Measurements from ENCODE around the gene CHRM1. TPM values are rescaled to one million over a fixed set of nuclear protein-coding genes. Genes with fewer than 3 reads are reported as not detected.
A peak's percentile ranks its signal among the peaks of the same experiment; 100 is the strongest.

Gene CHRM1
- total RNA-seq, 1 donor from 2014 or later: not detected

DNA sequence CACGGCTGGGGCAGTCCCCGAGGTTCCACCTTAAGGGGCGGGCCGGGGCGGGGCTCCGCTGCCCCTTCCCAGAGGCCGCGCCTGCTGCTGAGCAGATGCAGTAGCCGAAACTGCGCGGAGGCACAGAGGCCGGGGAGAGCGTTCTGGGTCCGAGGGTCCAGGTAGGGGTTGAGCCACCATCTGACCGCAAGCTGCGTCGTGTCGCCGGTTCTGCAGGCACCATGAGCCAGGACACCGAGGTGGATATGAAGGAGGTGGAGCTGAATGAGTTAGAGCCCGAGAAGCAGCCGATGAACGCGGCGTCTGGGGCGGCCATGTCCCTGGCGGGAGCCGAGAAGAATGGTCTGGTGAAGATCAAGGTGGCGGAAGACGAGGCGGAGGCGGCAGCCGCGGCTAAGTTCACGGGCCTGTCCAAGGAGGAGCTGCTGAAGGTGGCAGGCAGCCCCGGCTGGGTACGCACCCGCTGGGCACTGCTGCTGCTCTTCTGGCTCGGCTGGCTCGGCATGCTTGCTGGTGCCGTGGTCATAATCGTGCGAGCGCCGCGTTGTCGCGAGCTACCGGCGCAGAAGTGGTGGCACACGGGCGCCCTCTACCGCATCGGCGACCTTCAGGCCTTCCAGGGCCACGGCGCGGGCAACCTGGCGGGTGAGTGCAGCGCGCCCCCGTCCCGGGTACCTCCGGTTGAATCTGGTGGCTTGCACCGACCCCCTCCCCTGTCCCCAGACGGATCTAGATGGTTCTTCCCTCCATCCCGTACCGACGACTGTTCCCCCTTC, 40.2 kb downstream of the CHRM1 start, which contains the start of gene SLC3A2:
TSS of gene SLC3A2 (plus strand) at position 94 of the 776 bp plus-strand sequence. CDS start at position 222, 128 bp downstream.
- H3K27me3 ChIP-seq (ENCODE audit: control insufficient read depth, insufficient read depth, low read length): no peaks in the 10 kb centered on the region
- H3K4me3 ChIP-seq (ENCODE audit: low read depth, low read length): peak within 1 kb of the TSS; percentile 85
- TF ChIP-seq CTCF (IDR thresholded peaks at IDR 0.05; ENCODE audit: insufficient read depth, low read length, severe bottlenecking): peak; percentile 91
- DNase-seq (ENCODE audit: low read depth) (peak; percentile 82), FAIRE-seq (no peak)
- peaks cover 32% of the 10 kb centered on the region for H3K36me3 ChIP-seq (ENCODE audit: control insufficient read depth, insufficient read depth, low read length)

DNA sequence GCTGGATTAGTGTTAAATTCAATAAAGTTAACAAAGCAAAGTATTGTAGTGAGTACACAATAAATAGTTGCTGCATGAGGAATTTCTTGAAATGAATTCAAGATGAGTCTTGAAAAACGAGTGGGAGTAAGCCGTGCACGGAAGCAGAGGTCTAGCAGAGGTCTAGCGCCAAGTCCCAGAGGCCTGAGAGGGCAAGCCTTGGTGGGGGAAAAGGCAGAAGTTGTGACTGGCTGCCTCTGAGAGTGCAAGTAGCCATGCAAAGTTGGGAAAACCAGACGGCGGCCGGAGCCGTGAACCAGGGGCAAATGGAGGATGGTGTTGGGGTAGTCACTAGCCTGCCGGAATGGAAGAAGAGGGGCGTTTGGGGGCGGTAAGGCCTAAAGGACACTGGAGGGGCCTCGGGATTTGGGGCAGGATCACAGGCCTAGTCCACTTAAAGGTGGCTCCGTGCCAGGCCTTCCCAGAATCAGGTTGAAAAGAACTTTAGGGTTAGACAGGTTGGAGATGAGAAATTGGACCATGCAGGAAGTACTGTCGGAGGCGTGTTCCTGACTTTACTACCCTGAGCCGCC, 40.8 kb downstream of the CHRM1 start:
- TF ChIP-seq CTCF (IDR thresholded peaks at IDR 0.05; ENCODE audit: insufficient read depth, low read length, severe bottlenecking): no peak
- no peak for FAIRE-seq
- Histone ChIP-seq H3K4me3 (ENCODE audit: low read depth, low read length) (peak overlapping the region; percentile 85), H3K27me3 (ENCODE audit: control insufficient read depth, insufficient read depth, low read length) (no peaks in the 10 kb centered on the region), H3K36me3 (ENCODE audit: control insufficient read depth, insufficient read depth, low read length) (peaks cover 26% of the 10 kb centered on the region)
- DNase-seq (ENCODE audit: low read depth): peak; percentile 81

- no peak for DNase-seq (ENCODE audit: low read depth)
- TF ChIP-seq CTCF (IDR thresholded peaks at IDR 0.05; ENCODE audit: insufficient read depth, low read length, severe bottlenecking): no peak
- no peak for FAIRE-seq
- Histone ChIP-seq H3K4me3 (ENCODE audit: low read depth, low read length) (no peak overlapping the region), H3K36me3 (ENCODE audit: control insufficient read depth, insufficient read depth, low read length) (peaks cover 21% of the 10 kb centered on the region), H3K27me3 (ENCODE audit: control insufficient read depth, insufficient read depth, low read length) (no peaks in the 10 kb centered on the region)
Observed at GRCh38 chr11:62879235-62879978, 41.8 kb downstream of the CHRM1 start.

GRCh38 chr11:62876712-62877111, 44.5 kb downstream of the CHRM1 start:
- no peak overlapping the region for H3K4me3 ChIP-seq (ENCODE audit: low read depth, low read length)
- no peaks in the 10 kb centered on the region for H3K27me3 ChIP-seq (ENCODE audit: control insufficient read depth, insufficient read depth, low read length)
- FAIRE-seq (no peak), DNase-seq (ENCODE audit: low read depth) (peak; percentile 70)
- TF ChIP-seq CTCF (IDR thresholded peaks at IDR 0.05; ENCODE audit: insufficient read depth, low read length, severe bottlenecking): no peak
- peaks cover 3% of the 10 kb centered on the region for H3K36me3 ChIP-seq (ENCODE audit: control insufficient read depth, insufficient read depth, low read length)

- FAIRE-seq (no peak), DNase-seq (ENCODE audit: low read depth) (no peak)
- Histone ChIP-seq H3K36me3 (ENCODE audit: control insufficient read depth, insufficient read depth, low read length) (peaks cover 3% of the 10 kb centered on the region), H3K27me3 (ENCODE audit: control insufficient read depth, insufficient read depth, low read length) (no peaks in the 10 kb centered on the region), H3K4me3 (ENCODE audit: low read depth, low read length) (no peak overlapping the region)
- no peak for TF ChIP-seq CTCF (IDR thresholded peaks at IDR 0.05; ENCODE audit: insufficient read depth, low read length, severe bottlenecking)
Observed at GRCh38 chr11:62875698-62876478, 45.3 kb downstream of the CHRM1 start.

All from bronchial epithelial cell (primary cell).